HFFc6 (cell line): Measurements from ENCODE around the gene FRMD4A. TPM values are rescaled to one million over a fixed set of nuclear protein-coding genes. Genes with fewer than 3 reads are reported as not detected.
"Not testable (repeated sequence)": the region's sequence is repeated elsewhere in the genome, so short reads cannot be mapped to it uniquely, and the experiment has no call there.

Experiments used
- DNase-seq: peaks from one replicate; pipeline ENCODE4 v3.0.0-alpha.2; 2018
- H3K27ac Mint-ChIP-seq: 2 replicates; pipeline ENCODE4 v1.8.0; 2020; ENCODE audit warnings: mild to moderate bottlenecking, mixed read lengths
- H3K27me3 Mint-ChIP-seq: 2 replicates; pipeline ENCODE4 v1.8.0; 2021; ENCODE audit warnings: mild to moderate bottlenecking, moderate library complexity, mixed read lengths; ENCODE audit not compliant: insufficient read depth
- H3K36me3 Mint-ChIP-seq: 2 replicates; pipeline ENCODE4 v1.8.0; 2021; ENCODE audit warnings: low read depth, mixed read lengths
- H3K4me1 Mint-ChIP-seq: 2 replicates; pipeline ENCODE4 v1.8.0; 2020; ENCODE audit warnings: low read depth, mixed read lengths
- H3K4me3 Mint-ChIP-seq: 2 replicates; pipeline ENCODE4 v1.8.0; 2020; ENCODE audit warnings: mild to moderate bottlenecking, moderate library complexity, mixed read lengths
- H3K9me3 Mint-ChIP-seq: 2 replicates; pipeline ENCODE4 v1.8.0; 2020; ENCODE audit warnings: mild to moderate bottlenecking, mixed read lengths
- CTCF ChIP-seq: fragments of 200-600 bp; sonication (generic); IDR thresholded peaks from 2 replicates; pipeline ENCODE4 v1.5.0; 2021; ENCODE audit warnings: antibody characterized with exemption, mild to moderate bottlenecking
- total RNA-seq, 6 experiments: library from RNA; stranded (reverse); fragmentation: NEBNext Ultra II Directional; extraction: Animal tissue kit (Norgen Biotek cat#: 25700); gene quantifications; 2 replicates in 1 of 6; 3 replicates in 5 of 6; pipeline ENCODE4 v1.2.3, GENCODE V29; 2021

FRMD4A gene
- total RNA-seq, 6 experiments from 2014 or later = 76.7 to 117 (median 92.3) TPM

DNA sequence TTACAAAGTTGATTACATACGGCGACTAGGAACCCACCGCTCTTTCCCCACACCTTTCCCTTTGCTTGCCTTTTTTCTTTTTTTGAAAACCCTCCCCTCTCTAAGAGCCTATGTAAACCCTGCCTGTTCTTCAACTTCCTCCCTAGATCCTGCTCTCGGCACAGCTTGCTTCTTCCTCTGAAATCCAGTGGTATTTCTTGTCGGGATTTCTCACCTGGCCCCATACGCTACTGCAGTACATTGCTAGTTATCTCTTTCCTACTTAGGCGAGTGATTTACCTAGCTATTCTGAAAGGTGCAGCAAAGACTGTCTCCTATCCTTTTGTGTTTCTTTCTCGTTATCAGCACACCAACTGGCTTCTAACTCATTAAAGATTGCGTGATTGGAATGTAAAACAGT is 372.9 kb downstream of the FRMD4A start:
- Mint-ChIP-seq H3K9me3 (peaks cover 4% of the 10 kb centered on the region), H3K36me3 (peaks cover 6% of the 10 kb centered on the region), H3K27me3 (no peaks in the 10 kb centered on the region), H3K27ac (no peak overlapping the region), H3K4me1 (peaks cover 63% of the 10 kb centered on the region), H3K4me3 (no peak overlapping the region)
- DNase-seq = no peak
- TF ChIP-seq CTCF = no peak

- DNase-seq = no peak
- Mint-ChIP-seq H3K27ac (peak overlapping the region; percentile 54; the same call in 1 of the 2 replicates), H3K9me3 (peaks cover 4% of the 10 kb centered on the region), H3K36me3 (peaks cover 6% of the 10 kb centered on the region), H3K4me1 (peaks cover 54% of the 10 kb centered on the region), H3K4me3 (peak overlapping the region; percentile 9; the same call in 1 of the 2 replicates), H3K27me3 (no peaks in the 10 kb centered on the region)
- peak; percentile 44 for TF ChIP-seq CTCF
Measured at GRCh38 chr10:13956826-13957225, 373.9 kb downstream of the FRMD4A start.

DNA sequence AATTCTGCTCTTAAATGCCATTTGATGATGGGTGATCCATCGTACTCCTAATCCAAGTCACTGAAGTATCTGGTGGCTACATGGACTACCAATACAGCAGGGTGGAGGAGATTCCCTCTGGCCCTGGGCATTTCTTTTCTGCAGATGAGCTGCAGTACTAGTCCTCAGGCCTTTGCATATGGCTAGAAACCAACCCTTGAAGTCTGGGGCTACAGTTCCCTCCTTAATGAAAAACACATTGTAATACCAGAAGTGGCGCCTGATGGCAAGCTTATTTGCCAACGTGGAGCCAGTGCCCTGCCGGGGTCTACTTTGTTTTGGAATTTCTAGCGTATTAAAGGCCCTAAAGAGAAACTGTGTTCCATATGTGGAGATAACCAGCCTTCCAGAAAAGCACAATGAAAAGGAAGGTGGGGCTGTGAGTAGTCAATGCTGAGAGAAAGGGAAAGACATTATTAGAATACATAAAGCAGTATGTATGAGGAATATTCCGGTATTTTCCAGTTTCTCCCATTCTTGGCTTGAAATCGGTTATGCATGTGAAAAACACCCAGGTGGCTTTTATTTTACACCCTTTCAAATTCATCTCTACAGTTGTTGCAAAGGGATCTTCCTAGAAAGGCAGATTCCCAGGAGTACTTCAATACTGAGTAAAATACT is 375.2 kb downstream of the FRMD4A start:
- Mint-ChIP-seq H3K36me3 (peaks cover 13% of the 10 kb centered on the region), H3K27me3 (no peaks in the 10 kb centered on the region), H3K9me3 (peaks cover 4% of the 10 kb centered on the region), H3K4me3 (no peak overlapping the region), H3K4me1 (peaks cover 51% of the 10 kb centered on the region), H3K27ac (no peak overlapping the region)
- DNase-seq = no peak
- no peak for TF ChIP-seq CTCF

DNA sequence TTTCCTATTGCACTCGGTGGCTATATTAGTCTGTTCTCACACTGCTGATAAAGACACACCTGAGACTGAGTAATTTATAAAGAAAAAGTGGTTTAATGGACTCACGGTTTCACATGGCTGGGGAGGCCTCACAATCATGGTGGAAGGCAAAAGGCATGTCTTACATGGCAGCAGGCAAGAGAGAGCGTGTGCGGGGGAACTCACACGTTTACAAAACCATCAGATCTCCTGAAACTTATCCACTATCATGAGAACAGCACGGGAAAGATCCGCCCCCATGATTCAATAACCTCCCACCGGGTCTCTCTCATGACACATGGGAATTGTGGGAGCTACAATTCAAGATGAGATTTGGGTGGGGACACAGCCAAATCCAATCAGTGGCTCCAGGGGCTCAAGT is 376.5 kb downstream of the FRMD4A start:
- H3K27me3 Mint-ChIP-seq, DNase-seq, H3K9me3 Mint-ChIP-seq, H3K27ac Mint-ChIP-seq, H3K4me3 Mint-ChIP-seq: not testable (repeated sequence)
- Mint-ChIP-seq H3K36me3 (peaks cover 13% of the 10 kb centered on the region), H3K4me1 (peaks cover 51% of the 10 kb centered on the region)

DNA sequence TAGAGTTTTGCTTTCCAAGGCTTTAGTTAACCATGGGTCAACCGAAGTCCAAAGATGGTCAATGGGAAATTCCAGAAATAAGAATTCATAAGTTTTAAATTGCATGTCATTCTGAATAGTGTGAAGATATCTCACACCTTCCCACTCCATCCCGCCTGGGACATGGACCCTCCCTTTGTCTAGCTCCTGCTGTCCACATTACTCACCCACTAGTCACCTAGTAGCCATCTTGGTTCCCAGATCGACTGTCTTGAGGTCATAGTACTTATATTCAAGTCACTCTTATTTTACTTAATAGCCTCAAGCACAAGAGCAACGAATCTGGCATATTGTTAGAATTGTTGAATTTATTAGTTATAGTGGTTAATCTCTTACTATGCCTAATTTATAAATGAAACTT is 377.4 kb downstream of the FRMD4A start:
- Mint-ChIP-seq H3K36me3 (peaks cover 13% of the 10 kb centered on the region), H3K27me3 (0 out of 2 replicates have a peak, but pooled peaks cover 3% of the 10 kb centered on the region), H3K4me3 (no peak overlapping the region), H3K9me3 (peaks cover 4% of the 10 kb centered on the region), H3K27ac (no peak overlapping the region), H3K4me1 (peaks cover 54% of the 10 kb centered on the region)
- no peak for DNase-seq
- no peak for TF ChIP-seq CTCF

DNA sequence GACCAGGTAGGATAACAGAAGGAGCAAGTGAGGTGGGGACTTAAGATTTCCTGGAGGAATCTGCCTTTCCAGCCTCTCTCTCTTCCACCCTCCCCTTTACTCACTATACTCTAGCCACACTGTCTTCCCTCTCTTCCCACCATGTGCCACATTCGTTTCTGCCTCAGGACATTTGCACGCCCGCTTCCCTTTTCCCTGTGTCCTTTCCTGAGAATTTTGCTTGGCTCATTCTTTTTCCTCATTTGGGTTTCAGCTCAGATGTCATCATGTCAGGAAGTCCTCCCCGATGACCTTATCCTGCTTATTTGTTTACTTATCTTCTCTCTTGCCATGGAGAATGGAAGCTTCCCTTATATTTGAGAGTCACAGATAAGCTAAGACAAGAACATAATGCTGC is 380.2 kb downstream of the FRMD4A start:
- Mint-ChIP-seq H3K9me3 (peaks cover 4% of the 10 kb centered on the region), H3K27ac (peak overlapping the region; percentile 89), H3K36me3 (peaks cover 13% of the 10 kb centered on the region), H3K27me3 (0 out of 2 replicates have a peak, but pooled peaks cover 3% of the 10 kb centered on the region), H3K4me1 (peaks cover 52% of the 10 kb centered on the region), H3K4me3 (peak overlapping the region; percentile 55)
- no peak for DNase-seq
- TF ChIP-seq CTCF = no peak
